ENCODE measurements around the gene SELENON.

DNA sequence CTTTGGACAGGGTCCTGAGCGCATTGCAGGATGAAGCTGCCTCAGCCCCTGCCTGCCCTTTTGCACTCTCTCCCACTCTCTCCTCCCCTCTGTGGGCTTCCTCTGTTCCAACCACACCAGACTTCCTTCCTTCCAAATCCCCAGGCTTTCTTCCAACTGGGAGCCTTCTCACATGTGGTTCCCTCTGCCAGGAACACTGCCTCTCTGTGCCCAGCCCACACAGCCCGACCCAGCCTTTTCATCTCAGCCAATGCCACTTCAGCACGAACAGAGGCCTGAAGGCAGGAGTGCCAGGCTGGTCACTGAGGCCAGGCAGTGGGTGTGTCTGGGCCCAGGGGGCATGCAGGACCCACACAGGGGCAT is 5.9 kb downstream of the SELENON start:
- TF ChIP-seq, protein P1, sequence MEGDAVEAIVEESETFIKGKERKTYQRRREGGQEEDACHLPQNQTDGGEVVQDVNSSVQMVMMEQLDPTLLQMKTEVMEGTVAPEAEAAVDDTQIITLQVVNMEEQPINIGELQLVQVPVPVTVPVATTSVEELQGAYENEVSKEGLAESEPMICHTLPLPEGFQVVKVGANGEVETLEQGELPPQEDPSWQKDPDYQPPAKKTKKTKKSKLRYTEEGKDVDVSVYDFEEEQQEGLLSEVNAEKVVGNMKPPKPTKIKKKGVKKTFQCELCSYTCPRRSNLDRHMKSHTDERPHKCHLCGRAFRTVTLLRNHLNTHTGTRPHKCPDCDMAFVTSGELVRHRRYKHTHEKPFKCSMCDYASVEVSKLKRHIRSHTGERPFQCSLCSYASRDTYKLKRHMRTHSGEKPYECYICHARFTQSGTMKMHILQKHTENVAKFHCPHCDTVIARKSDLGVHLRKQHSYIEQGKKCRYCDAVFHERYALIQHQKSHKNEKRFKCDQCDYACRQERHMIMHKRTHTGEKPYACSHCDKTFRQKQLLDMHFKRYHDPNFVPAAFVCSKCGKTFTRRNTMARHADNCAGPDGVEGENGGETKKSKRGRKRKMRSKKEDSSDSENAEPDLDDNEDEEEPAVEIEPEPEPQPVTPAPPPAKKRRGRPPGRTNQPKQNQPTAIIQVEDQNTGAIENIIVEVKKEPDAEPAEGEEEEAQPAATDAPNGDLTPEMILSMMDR (IDR thresholded peaks at IDR 0.05; ENCODE audit: insufficient read depth, low read length), result no peak
- no peak for TF ChIP-seq POLR2AphosphoS5 (IDR thresholded peaks at IDR 0.05; ENCODE audit: low read depth)
- TF ChIP-seq SPI1 (IDR thresholded peaks at IDR 0.05; ENCODE audit: borderline replicate concordance, low read depth), result no peak
